NCI-H187 treated with DMSO at 0.1 percent for 48 hours (cell line): ENCODE data around the gene LRRK1.

Experiments
- DNase-seq: peaks from one replicate; lab custom pipeline; 2025; lab: John Stamatoyannopoulos, UW

Gene LRRK1

DNA sequence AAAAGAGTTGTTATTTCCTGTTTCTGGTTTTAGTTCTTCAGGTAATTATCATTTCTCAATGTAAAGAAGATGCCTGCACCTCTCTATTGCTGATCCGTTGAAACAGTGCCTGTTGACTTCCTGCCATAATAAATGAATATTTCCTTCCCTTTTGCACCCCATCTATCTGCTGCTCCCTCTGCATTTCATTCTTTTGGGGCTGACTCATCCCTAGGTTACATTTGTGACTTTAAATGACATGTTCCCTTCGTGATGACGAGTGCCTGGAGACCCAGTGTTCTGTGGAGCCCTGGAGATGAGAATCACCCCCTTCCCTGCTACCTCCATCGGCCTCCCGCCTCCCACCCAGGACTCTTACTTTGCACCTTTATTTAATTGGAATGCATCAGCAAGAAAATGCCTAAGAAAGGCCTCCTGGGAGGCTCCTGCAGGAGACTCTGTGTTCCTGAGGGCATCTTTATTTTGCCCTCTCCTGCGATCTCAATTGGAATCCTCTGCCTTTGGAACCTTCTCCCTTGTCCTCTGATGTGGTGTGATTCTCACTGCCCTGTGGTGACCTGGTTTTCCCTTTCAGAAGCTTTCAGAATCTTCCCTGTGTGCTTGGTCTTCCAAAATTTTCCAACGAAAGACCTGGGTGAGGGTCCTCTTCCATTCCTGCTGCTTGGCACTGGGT lies 13.7 kb downstream of the LRRK1 start:
- no peak for DNase-seq

DNA sequence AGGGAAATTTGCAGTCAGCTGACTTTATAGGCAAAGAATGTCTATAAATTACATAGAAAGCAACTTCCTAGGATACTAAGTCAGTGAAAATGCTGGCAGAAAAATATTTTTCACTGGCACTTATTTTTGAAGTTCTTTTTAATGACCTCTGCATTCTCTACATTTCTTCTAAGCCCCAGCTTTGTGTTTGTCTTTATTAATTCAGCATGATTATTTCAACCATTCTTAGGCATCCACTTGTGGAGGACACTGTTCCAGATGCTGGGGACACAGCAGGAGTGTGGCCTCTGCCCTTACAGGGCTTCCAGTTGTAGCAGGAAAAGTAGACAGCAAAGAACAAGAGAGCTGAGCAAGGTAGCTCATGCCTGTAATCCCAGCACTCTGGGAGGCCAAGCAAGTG lies 15.0 kb downstream of the LRRK1 start:
- no peak for DNase-seq

DNA sequence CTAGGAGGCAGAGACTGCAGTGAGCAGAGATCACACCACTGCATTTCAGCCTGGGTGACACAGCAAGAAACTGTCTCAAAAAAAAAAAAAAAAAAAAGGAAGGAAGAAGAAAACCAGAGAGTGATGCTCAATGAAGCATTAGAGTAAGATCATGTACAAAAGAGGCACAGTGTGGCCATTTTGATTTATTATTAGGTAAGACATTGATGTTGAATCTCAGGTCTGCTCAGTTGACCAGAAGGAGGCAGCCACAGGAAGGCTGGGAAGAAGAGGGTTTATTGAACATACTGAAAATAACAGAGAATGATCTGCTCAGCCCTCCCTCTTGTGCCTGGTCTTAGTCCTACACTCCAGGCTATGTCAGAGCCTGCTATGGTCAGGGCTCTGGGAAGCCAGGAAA lies 15.6 kb downstream of the LRRK1 start:
- no peak for DNase-seq

DNA sequence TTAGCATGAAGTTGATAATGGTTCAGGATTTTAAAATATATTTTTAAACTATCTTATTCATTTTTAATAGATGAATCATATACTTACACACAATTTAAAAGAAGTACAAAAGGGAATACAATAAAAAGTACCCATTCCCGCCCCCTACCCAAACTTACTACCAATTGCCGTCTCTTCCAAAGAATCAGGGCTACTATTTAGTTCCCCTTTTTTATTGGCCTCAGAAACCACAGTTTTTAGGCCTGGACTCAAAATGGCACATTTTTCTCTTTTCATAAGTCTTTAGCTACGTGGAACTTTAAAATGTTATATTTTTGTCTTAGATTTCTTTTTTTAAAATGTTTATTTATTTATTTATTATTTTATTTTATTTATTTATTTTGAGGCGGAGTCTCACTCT lies 18.0 kb downstream of the LRRK1 start:
- no peak for DNase-seq

DNA sequence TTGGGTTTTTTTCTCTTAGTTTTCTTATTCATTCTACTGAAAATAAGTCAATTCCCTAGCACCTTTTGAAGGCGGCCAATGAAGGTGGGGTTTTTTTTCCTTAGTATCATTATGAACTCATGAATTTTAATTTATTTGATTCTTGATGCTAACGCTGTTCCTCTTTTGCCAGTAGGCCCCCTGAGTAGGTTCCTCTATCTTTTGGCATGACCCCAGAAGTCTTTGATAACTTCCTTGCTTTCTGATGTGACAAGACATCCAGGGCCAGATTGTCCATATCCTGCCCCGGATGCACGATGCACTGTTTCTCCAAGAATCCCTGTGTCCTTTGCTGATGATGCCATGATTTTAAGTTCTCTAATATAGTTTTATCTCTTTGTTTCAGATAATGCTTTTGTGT lies 20.6 kb downstream of the LRRK1 start:
- no peak for DNase-seq

DNA sequence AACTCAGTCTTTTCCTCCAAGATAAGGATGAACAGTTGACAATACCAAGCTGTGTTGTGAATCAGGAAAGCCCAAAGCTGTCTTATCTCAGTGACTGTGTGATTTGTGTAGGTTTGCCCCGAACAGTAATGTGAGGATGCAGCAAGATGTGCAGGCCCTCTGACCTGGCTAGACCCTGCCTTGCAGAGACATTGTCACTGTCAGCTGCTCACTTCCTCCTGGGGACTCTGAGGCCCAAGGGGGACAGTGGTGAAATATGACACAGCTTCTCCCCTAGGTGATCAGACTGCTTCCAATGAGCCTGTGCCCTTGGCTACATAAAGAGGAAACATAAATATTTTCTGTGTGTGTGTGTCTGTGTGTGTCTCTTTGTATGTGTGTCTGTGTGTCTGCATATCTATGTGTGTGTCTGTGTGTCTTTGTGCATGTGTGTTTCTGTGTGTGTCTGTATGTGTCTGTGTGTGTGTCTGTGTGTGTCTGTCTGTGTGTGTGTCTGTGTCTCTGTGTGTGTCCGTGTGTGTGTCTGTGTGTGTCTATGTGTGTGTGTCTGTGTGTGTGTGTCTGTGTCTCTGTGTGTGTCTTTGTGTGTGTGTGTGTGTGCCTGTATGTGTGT lies 21.7 kb downstream of the LRRK1 start:
- no peak for DNase-seq

DNA sequence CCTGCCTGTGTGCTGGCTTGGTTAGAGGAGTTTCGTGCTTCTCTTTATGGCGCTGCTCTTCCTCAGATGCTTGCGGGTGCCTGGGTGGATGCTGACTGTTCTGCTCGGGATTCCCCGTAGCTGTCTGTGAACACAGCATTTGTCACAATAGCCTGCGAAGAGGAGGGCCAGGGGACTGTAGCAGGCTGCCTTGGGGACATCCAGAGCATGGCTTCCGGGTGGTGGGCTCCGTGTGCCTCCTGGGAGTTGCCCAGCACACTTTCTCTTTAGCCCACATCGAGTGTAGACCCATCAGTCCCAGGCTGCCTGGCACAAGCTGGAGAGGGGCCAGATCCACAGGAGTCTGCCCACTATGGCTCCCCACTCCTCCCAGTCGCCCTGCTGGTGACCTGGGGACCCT lies 22.4 kb downstream of the LRRK1 start:
- DNase-seq, result no peak

DNA sequence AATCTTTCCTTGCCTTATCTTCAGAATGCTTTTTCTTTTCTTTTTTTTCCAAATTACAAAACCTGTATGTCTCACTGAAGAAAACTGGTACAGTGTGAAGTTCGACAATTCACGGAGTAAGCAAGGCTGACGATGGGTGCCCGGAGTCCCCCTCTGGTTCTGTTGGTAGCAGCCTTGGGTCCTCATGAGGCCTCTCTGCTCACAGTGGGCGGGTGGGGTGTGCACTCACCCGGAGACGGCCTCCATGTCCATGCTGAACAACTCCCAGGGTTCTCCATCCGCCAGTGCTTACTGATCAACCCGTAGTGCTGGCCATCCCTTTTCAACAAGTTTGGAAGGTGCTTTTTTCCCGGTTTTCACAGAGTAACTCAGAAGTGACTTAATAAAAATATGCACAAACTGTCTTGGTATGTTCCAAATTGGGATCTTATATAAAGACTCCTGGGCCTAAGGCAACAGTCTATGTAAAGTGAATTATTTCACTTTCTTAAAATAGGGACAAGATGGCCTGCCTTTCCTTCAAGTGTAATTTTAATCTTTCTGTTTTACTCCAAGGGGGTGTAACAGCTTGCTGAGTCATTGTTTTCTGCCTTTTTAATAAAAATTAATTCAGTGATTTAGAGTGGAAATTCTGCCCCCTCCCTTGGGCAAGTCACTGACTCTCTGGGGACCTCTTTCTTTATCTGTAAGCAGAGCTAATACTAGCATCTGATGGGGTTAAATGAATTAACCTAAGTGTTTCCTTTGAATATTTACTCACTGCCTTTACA lies 23.7 kb downstream of the LRRK1 start:
- DNase-seq, result no peak

DNA sequence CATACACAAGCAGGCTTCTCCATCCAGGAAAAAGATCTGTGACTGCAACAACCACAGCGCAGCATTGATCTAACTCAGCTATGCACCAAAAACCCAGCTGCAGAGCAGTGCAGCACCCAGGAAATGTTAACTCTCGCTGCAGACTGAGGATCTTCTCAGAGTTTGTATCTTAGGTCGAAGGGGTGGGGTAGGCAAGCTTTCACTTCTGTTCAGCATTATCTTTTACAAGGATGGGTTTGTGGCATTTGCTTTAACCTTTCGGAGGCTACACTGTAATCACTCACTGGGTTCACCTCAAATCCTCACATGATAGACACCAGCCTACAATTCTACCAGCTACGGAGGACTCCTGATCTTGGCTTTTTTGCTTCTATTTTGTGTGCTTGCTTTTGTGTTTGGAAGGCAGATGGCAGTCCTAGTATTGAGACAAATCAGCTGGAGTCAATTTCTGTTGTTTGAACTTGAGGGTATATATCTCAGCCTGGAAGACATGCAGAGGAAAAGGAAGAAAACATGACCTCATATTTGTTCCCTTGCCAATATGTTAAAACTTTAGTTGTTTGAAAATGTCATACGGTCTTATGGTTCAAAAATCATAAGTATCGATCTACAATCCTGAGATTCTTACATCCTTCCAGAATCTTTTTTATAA lies 25.2 kb downstream of the LRRK1 start:
- DNase-seq, result no peak

DNA sequence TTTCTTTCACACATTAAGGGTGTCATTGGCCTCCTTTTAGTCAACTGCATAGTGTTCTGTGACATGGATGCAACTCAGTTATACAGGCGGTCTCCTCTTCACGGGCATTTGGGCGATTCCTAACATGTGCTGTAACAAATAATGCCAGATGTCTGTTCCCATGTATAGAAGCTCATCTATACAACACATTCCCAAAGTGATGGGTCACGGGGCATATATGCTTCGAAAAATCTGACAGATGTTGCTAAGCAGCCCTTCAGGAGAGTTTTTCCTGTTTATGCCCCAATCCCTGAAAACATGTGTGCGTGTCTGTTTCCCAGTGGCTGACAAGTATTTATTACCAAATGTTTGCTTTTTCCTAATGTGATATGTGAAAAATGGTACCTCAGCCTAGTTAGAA lies 25.8 kb downstream of the LRRK1 start:
- no peak for DNase-seq

DNA sequence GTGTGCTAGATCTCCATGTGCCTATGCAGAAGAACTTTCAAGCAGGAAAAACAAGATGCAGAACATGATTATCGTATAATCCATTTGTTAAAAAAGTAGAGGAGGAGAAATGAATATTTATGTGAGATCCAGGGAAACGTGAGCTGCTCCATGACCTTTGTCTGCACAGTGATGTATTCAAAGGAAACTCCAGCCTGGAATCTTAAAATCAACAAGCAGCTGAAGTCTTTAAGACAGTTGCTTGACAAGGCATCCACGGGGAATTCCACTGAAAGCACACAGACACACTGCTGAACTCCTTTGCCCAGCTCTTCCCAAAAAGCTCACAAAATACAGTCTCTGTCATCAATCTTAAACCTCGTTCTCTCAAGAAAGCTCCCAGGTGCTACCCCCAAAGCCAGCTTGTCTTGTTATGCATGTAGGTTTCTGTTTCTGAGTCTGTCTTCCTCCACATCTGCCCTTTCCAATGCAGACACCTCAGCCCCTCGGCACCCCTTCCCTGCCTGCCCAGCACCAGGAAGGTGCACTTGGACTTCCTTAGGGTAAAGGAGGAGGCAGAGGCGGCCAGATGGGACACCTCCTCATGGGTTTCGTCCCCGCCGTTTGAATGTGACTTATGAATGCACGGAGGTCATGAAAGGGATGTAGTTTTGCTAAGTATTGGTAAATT lies 28.7 kb downstream of the LRRK1 start:
- no peak for DNase-seq

DNA sequence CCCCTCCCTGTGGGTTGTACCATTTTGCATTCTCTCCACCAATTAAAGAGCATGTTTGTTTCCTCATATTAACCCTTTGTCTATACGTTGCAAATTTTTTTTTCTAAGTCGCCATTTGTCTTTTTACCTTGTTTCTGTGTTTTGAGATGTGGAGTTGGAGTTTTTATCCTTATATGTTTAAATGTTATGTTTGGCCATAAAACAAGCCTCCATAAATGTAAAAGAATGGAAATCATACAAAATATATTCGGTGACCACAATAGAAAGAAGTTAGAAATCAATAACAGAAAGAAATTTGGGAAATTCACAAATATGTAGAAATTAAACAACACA lies 29.2 kb downstream of the LRRK1 start:
- DNase-seq, result no peak

DNA sequence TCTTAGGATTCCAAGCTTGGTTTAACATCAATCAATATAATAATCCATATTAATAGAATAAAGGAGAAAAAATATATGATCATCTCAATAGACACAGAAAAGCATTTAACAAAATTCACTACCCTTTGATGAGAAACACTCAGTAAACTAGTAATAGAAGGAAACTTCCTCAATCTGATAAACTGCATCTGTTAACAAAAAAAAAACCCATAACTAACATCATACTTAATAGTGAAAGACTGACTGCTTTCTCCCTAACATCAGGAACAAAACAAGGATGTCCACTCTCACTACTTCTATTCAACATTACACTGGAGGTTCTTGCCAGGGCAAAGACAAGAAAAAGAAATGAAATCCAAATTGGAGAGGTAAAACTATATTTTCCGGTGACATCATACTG lies 30.5 kb downstream of the LRRK1 start:
- DNase-seq, result no peak

DNA sequence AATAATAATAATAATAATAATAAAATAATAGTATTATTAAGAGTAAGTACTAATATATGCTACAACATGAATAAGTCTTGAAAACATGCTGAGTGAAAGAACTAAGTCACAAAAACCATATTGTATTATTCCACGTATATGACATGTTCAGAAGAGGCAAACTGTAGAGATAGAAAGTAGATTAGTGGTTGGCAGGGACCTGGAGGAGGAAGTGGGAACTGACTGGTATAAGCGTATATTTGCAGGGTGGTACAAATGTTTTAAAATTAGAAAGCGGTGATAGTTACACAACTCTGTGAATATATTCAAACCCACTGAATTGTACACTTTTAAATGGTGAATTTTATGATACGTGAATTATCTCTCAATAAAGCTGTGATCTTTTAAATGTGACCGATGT lies 32.8 kb downstream of the LRRK1 start:
- no peak for DNase-seq

DNA sequence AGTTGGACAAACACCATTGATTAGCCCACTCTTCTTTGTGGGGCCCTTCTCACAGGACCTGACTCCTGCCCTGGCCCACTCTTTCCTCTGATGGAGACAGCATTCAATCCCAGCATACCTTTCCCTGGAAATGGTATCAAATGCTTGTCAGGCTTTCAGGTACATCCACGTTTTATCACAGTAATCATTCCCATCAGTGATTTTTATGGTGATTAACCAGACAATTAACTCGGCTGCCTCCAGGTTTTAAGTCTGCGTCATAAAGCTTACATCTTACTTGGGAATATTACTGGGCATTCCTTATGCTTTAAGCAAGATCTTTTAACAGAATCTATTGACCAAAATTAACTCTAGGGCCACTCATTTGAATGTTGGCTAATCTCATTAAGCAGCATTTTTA lies 33.4 kb downstream of the LRRK1 start:
- DNase-seq, result no peak

DNA sequence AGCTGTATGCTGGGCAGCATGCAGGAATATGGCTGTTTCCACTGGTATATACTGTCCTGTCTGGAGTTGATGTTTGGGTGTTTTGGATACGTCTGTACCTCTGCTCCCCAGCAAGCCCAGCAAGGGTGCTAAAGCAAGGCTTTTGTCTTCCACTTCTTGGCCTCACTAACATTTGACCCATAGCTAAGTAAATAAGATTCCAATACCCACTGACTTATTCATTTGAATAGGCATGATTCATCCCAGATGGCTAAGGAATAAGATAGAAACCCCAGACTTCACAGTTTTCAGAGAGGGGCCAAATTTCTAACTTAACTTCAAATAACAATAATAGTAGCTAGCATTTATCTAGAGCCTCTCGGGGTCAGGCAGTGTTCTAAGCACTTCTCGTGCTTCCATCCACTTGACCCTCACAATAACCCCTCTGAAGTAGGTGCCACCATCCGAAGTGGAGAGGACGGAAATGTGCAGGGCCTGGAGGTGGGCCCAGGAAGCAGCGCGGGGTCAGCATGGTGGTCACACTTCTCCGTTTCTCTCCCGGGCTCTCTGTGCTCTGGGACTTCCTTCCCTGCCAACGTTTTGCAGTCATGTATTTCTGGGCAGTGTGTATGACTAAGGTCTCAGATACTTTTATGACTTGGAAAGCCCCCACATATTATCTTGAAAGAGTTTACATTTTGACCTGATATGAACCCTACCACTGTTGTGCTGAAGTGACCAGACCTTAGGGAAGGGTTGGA lies 39.3 kb downstream of the LRRK1 start:
- DNase-seq, result no peak

DNA sequence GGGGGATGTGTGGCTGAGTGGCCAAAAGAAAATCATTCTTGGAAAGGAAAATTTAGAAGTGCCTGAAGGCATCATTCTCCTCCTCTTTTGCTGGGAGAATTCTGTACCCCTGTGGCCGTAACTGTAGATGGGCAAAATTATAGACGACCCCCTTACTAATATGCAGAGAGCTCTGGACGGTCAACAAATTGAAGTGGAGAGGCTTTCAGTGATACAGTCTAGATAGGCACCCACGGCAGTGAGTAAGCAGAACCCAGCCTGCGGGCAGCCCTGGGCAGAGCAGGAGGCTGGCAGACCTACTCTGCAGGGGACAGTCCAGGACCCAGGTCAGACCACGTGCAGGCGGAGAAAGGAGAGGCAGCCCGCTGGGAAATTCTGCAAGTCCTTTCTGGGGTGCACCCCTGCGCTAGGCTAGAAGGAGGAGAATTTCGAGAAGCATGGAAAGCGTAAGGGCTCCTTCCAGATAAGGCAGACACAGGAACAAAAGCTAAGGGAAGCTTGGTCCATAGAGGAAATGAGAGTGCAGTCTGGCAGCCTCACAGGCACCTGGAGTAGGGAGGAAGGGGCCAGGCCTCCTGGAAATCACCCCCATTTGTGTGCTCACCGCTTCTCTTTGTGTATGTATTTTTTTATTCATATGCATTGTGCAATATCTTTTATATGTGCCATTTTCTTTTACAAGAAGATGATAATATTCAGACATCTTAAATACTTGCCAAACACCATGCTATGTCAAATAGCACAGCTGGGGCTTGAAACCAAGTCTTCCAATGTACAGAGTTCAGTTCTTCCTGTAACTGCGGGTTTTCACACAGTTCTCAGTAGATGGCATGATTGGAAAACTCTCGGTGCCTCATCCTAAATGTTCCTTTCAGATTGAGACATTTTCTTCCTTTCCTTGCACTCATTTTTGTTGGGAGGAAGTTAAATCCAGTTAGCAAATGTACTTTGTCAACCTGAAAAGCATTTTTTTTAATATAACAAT lies 40.2 kb downstream of the LRRK1 start:
- no peak for DNase-seq

DNA sequence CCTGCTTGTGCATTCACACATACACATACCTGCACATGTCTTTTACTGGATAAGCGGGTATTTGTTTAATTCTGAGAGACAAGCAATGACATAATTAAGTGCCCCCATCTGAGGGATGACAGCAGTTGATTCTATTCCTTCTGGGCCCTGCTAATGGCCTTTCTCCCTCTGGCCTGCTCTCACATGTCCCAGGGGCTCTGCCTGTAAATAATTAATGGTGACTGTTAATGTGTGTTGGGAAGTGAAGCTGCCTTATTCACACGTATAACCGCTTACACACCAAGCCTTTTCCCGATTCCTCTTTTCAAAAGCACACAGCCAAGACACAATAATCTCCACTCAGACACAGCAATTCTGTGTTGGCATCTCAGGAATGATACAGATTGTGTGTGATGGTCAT lies 47.8 kb downstream of the LRRK1 start:
- DNase-seq, result no peak

DNA sequence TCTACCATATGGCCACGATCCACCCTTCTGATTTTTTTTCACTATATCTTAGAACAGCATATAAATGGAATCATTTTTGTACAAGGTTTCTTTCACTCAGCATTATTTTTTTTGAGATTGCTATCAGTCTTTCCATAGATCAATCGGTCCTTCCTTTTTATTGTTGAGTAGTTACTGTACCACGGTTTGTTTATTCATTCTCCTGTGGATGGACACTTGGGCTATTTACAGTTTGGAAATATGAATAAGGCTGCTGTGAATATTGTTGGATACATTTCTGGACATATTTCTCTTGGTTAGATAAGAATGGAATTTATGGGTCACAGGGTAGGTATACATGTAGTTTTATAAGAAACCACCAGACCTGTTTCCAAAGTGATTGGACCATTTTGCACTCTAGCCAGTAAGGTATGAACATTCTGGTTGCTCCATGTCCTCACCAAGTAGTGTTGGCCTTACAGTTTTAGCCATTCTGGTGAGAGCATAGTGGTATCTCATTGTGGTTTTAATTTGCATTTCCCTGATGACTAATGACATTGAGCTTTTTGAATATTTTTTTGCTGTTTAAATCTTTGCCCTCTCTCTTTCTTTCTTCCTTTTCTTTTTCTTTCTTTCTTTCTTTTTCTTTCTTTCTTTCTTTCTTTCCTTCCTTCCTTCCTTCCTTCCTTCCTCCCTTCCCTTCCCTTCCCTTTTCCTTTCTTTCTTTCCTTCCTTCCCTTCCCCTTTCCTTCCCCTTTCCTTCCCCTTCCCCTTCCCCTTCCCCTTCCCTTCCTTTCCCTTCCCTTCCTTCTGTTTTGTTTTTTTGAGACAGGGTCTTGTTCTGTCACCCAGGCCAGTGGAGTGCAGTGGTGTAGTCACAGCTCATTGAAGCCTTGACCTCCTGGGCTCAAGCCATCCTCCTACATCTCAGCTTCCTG lies 49.2 kb downstream of the LRRK1 start:
- no peak for DNase-seq

DNA sequence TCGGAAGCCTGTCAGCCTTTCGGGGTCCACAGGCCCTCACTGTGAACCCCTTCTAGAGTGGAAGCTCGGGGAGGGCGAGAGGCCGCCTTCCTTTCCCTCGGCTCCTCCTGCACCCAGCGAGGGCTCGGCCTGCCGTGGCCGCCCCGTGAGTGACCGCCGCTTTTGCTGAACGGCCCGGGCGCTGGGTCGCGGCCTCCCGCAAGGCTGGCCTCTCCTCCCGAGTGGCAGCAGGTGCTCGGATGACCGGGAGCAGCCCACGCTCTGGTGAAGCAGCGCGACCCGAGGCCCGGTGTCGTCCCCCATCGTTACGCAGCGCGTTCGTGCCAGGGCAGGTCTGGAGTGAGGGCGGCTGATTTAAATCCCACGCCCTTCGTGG lies 53.8 kb downstream of the LRRK1 start:
- no peak for DNase-seq
